Left kidney (tissue), 2 donors: ENCODE measurements around the gene HPCAL1. TPM values are rescaled to one million over a fixed set of nuclear protein-coding genes. Genes with fewer than 3 reads are reported as not detected.
A peak's percentile ranks its signal among the peaks of the same experiment; 100 is the strongest.

Experiments
- DNase-seq: peaks from one replicate; pipeline ENCODE4 v3.0.0-alpha.2; 2013
- polyA plus RNA-seq: library from polyadenylated mRNA; unstranded; fragments of 120-200 nt; gene quantifications from one replicate; pipeline ENCODE4 v1.2.1, GENCODE V29; 2013; ENCODE audit not compliant: insufficient read length

Gene HPCAL1
- polyA plus RNA-seq, 1 donor = 22.7 TPM

GRCh38 chr2:10267551-10268465 lies 34.9 kb upstream of the HPCAL1 start:
- no peak for DNase-seq

- DNase-seq = no peak
These were observed 33.4 kb upstream of the HPCAL1 start for GRCh38 chr2:10269291-10269690.

DNA sequence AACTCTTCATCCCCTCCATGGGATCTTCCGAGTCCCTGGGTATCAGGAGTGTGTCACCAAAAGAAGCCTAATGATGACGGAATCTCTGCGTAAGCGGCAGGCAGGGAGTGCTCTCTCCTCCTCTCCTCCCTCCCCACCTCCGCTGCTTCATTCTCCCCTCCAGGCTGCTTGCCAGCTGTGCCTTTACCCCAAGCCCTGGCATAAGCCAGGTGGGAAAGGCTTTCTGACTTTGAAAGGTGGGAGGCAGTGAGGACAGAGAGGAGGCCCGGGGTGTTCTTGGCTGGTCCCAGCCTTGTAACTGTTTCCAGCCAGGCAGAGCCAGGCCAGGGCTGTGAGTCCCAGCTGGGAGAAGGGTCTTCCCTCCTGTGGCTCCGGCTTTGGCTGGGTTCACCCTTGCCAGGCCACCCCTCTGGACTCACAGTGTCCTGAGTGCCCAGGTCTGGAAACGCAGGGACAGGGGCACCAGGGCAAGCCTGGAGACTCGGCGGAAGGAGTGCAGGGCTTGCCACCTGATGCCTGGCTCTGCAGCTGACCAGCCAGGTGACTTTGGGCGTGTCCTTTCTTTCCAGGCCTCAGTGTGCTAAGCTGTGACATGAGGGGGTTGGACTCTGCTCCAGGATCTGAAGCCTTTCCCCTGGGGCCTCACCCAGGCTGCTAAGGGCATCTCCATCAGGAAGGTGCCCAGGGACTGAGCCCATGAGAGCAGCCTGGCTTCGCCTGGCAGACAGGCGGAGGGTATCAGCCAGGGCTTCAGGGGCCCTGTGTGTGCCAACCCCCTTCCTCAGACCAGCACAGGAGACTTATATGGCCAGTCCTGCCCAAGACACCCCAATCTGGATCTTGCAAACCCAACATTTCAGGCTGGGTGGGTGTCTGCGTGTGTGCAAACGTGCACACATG lies 32.7 kb upstream of the HPCAL1 start:
- DNase-seq = no peak

- no peak for DNase-seq
These were observed 31.2 kb upstream of the HPCAL1 start for GRCh38 chr2:10271509-10271908.

DNA sequence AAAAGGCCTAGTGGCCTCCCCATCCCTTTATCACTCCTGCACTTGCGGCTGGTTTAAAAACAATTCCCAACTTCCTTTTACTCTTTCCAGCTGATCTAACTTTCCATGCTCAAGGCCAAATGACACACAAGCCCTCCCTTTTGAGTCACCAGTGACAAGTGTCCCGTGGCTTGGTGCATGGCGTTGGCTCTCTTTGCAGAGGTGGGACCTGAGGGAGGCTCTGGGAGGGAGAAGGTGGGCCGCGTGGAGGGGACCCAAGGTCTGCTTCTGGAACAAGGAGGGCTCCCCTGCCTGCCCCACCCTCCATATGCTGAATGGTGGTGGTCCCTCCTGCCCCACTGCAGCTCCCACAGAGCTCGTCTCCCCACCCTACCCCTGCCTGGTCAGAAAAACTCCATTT lies 30.8 kb upstream of the HPCAL1 start:
- no peak for DNase-seq

GRCh38 chr2:10272464-10272863 lies 30.2 kb upstream of the HPCAL1 start:
- DNase-seq = no peak

DNA sequence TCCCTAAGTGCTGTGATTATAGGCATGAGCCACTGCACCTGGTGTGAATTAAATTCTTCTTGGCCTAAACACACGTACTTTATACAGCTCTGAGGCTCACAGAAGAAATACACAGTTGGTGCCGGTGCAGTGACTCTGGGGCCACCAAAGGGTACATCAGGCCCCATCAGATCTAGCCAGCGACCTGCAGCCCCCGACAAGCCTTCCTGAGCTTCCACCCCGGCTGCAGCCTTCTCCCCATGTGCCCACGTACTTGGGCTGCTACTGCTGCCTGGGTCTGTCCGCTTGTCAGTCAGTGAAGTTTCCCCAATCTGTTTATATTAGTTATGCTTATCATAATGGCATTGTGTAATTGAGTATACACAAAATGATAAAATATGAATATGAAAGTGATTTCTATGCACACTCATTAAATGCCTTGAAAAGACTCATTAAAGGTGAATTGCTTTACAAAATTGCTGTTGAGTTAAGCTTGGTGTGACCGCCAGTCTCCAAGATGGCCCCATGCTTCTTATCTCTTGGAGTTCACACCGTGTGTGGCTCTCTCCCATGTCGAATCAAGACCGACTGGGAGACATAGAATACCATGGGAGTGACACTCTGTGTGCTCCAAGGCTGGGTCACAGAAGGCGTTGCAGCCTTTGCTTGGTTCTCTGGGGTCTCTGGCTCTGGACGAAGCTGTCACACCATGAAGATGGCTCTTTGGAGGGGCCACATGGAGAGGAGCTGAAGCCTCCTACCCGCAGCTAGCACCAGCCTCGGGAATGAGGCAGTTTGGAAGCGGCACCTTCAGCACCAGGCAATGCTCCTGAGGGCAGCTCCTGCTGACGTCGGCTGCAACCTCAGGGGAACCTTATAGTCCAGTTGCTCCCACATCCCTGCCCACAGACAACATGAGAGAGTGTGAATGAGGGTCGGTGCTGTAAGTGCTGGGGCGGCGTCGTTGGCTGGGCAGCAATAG lies 29.2 kb upstream of the HPCAL1 start:
- no peak for DNase-seq

GRCh38 chr2:10274376-10274775 lies 28.3 kb upstream of the HPCAL1 start:
- no peak for DNase-seq

DNA sequence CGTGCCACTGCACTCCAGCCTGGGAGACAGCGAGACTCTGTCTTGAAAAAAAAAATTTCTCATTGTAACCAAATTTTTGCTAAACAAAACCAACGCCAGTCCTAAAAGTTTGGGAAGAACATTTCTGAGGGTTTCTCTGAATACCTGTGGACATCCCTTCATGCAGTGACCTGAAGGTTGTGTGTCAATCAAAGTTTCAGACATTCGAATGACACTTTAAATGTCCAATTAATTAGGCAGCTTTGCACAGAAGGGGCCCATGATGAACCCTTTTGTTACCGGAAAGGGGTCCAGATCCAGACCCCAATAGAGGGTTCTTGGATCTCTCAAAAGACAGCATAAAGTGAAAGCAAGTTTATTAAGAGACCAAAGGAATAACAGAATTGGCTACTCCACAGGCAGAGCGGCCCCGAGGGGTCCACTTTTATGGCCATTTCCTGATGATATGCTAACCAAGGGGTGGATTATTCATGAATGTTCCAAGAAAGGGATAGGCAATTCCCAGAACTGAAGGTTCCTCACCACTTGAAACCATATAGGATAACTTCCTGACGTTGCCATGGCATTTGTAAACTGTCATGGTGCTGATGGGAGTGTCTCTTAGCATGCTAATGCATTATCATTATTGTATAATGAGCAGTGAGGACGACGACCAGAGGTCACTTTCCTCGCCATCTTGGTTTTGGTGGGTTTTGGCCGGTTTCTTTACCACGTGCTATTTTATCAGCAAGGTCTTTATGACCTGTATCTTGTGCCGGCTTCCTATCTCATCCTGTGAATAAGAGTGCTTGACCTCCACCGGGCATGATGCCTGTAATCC lies 27.5 kb upstream of the HPCAL1 start:
- DNase-seq = no peak

GRCh38 chr2:10276481-10277292 lies 26.0 kb upstream of the HPCAL1 start:
- no peak for DNase-seq

GRCh38 chr2:10277293-10278028 lies 25.2 kb upstream of the HPCAL1 start:
- no peak for DNase-seq

DNA sequence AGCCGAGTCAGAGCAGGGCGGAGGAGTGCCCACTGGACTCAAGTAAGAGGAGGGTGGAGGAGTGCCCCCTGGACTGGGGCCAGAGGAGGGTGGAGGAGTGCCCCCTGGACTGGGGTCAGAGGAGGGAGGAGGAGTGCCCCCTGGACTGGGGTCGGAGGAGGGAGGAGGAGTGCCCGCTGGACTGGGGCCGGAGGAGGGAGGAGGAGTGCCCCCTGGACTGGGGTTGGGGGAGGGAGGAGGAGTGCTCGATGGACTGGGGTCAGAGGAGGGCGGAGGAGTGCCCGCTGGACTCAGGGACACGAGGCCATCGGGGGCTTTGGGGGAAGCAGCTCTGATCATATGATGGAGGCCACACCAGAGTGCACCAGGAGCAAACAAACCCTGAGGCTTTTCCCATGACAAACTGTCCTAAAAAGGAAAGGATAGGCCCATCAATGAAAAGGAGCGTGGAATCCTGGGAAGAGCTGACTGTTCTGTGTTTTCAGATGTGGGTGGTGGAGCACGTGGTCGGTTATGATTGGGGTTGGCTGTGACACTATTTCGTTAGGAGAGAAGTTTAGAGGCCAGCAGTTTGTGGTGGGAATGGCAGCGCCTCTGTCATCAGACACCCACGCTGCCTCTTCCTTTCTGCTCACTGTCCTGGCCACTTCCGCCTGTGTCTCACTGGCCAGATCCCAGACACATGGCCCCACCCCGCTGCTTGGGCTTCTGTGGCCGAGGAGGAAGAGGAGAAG lies 24.5 kb upstream of the HPCAL1 start:
- peak; percentile 46 for DNase-seq

DNA sequence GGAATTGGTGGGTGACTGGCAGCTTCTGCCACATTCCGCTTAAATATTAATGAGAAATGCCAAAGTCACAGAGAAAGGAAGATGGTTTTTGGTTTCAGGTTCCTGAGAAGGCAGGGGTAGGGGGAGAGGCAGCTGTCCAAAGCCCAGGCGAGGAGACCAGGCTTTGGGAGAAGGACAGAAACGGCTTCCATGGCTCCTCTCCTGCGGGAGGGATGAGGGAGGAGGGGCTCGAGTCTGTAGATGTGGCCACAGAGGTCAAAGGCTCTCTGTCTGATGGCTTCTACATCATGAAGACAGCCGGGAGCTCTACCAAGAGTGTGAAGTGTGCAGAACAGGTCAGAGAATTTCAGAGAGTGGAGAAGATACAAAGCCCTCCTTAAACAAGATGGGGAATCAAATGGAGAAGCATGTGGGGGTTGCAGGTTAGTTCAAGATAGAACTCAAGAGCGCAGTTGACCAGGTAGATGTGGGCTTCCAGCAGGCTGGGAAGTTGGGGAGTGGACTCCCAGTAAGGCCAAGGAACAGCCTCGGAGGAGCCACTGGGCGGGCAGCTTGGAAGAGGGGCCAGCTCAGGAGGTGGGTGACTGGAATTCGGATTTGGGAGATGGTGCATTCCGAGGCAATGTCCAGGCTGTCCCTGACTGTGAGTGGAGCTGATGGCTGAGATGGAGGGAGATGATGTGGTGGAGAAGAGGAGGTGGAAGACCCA lies 23.8 kb upstream of the HPCAL1 start:
- no peak for DNase-seq

- DNase-seq = no peak
These were observed 23.2 kb upstream of the HPCAL1 start for GRCh38 chr2:10279472-10279870.

GRCh38 chr2:10279946-10280463 lies 22.7 kb upstream of the HPCAL1 start:
- no peak for DNase-seq

DNA sequence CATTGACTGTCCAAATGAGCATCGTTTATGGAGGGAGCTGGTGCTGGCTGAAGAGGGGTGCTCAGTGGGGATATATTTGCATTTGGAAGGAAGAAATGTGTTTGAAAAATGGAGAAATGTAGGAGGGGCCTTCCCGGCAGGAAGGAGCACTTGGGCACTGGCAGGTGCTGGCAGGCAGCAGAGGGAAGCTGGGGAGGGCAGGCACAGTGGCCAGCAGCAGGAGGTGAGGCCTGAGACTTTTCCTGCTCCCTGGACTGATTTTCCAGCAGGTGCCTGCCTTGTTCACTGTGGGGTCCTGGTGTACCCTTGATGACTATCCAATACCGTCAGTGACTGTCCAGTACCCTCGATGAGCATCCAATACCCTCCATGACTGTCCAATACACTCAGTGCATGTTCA lies 20.8 kb upstream of the HPCAL1 start:
- no peak for DNase-seq

DNA sequence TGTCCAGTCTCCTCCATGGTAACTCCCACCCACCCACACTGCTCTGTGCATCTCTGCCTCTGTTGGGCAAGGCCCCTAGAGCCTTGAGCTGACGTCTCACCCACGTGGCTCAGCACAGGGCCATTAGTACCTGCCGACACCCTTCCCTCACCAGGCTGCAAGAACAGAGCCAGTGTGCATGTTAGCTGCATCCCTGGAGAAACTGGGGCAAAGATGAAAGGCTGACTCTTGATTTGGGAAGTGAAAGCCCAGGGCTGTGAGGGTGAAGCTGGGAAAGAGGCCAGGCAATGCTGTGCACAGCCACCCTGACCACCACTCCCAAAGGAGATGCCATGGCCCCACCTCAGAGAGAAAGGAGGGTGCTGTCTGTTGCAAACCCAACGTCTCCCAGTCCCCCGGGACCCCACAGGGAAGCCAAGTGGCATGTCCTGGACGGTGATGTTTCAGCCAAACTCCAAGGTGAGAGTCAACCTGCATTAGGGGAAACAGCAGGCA lies 20.0 kb upstream of the HPCAL1 start:
- DNase-seq = no peak
